HUES48 (cell line): ENCODE results near the gene SNRK.
"Not testable (repeated sequence)": the region's sequence is repeated elsewhere in the genome, so short reads cannot be mapped to it uniquely, and the experiment has no call there.

Experiments
- H3K27ac ChIP-seq: one replicate; pipeline ENCODE4 v1.7.0; 2013; ENCODE audit warnings: low read depth, low read length, inconsistent platforms
- H3K27me3 ChIP-seq: 2 replicates; pipeline ENCODE4 v1.6.1; 2013; ENCODE audit warnings: mild to moderate bottlenecking, low read length; ENCODE audit not compliant: control insufficient read depth, insufficient read depth
- H3K36me3 ChIP-seq: 2 replicates; pipeline ENCODE4 v1.6.1; 2013; ENCODE audit warnings: low read length; ENCODE audit not compliant: control insufficient read depth, insufficient read depth
- H3K4me1 ChIP-seq: 2 replicates; pipeline ENCODE4 v1.6.1; 2013; ENCODE audit warnings: mild to moderate bottlenecking, low read length; ENCODE audit not compliant: control insufficient read depth, insufficient read depth
- H3K4me3 ChIP-seq: 2 replicates; pipeline ENCODE4 v1.5.1; 2013; ENCODE audit warnings: mild to moderate bottlenecking, low read depth, low read length
- H3K9ac ChIP-seq: 2 replicates; pipeline ENCODE4 v1.6.1; 2013; ENCODE audit warnings: mild to moderate bottlenecking, low read depth, low read length, moderate library complexity
- H3K9me3 ChIP-seq: 2 replicates; pipeline ENCODE4 v1.6.1; 2013; ENCODE audit warnings: low read length; ENCODE audit not compliant: control insufficient read depth, insufficient read depth

The SNRK gene

DNA sequence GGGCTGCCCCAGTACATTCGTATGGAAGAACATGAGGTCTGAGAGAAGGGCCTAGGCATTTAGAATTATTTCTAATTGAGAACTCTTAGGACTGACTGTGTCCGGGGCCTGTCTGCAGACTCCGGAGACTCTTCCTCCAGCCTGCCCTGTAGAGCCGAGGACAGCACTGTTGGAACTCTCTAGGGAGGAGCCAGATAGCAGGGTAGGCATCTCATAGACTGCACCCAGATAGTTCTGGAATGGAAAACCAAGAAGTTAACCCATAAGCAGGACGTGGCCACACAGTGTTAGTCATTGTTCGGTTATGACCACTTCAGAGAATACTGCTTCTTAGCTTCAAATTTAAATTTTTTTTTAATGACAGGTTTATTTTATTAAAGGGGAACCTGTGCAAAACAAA, 59.5 kb downstream of the SNRK start:
- no peak overlapping the region for H3K27ac ChIP-seq
- H3K9me3 ChIP-seq = no peaks in the 10 kb centered on the region
- no peak overlapping the region for H3K9ac ChIP-seq
- peaks cover 32% of the 10 kb centered on the region for H3K4me1 ChIP-seq
- no peak overlapping the region for H3K4me3 ChIP-seq
- no peaks in the 10 kb centered on the region for H3K27me3 ChIP-seq
- H3K36me3 ChIP-seq = peaks cover 35% of the 10 kb centered on the region

GRCh38 chr3:43346978-43347749, 60.8 kb downstream of the SNRK start:
- Histone ChIP-seq H3K9ac (no peak overlapping the region), H3K27me3 (no peaks in the 10 kb centered on the region), H3K4me1 (peaks cover 29% of the 10 kb centered on the region), H3K4me3 (no peak overlapping the region), H3K27ac (no peak overlapping the region), H3K9me3 (no peaks in the 10 kb centered on the region), H3K36me3 (peaks cover 32% of the 10 kb centered on the region)

DNA sequence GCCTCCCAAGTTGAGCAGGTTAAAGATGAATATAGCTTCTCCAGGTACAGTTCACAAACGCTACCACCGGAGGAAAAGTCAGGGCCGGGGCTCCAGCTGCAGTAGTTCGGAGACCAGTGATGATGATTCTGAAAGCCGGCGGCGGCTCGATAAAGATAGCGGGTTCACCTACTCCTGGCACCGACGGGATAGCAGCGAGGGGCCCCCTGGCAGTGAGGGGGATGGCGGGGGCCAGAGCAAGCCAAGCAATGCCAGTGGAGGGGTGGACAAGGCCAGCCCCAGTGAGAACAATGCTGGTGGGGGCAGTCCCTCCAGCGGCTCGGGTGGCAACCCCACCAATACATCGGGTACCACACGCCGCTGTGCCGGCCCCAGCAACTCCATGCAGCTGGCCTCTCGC, 61.4 kb downstream of the SNRK start:
- Histone ChIP-seq H3K9me3 (no peaks in the 10 kb centered on the region), H3K4me3 (no peak overlapping the region), H3K4me1 (peaks cover 23% of the 10 kb centered on the region), H3K36me3 (peaks cover 28% of the 10 kb centered on the region), H3K27ac (no peak overlapping the region), H3K27me3 (no peaks in the 10 kb centered on the region), H3K9ac (no peak overlapping the region)

GRCh38 chr3:43348350-43348749, 62.0 kb downstream of the SNRK start:
- no peak overlapping the region for H3K9ac ChIP-seq
- peaks cover 28% of the 10 kb centered on the region for H3K36me3 ChIP-seq
- no peaks in the 10 kb centered on the region for H3K27me3 ChIP-seq

GRCh38 chr3:43348852-43349574, 62.7 kb downstream of the SNRK start:
- Histone ChIP-seq H3K9me3 (no peaks in the 10 kb centered on the region), H3K4me3 (no peak overlapping the region), H3K36me3 (peaks cover 28% of the 10 kb centered on the region), H3K9ac (no peak overlapping the region), H3K27ac (no peak overlapping the region), H3K27me3 (no peaks in the 10 kb centered on the region), H3K4me1 (peaks cover 10% of the 10 kb centered on the region)

More at GRCh38 chr3:43348350-43348749, 62.0 kb downstream of the SNRK start:
- H3K4me1 ChIP-seq = peaks cover 17% of the 10 kb centered on the region
- no peak overlapping the region for H3K4me3 ChIP-seq
- H3K27ac ChIP-seq = no peak overlapping the region
- H3K9me3 ChIP-seq = no peaks in the 10 kb centered on the region

DNA sequence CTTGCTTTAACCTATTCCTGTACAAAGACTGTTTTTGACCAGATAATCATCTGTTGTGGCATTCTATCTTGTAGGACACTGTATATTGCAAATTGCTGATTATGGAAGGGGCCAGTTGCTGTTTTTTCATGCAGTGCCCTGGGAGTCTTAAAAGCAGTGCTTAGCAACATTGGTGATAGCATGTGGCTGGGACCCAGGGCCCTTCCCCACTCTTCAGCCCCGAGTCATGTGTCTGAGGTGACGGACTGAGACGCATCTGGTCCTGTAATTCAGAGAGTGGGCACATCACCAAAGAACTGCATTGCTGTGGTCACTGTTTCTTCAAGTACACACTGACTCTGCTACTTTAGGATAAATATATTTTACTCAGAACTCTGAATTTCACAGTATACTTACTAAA, 63.4 kb downstream of the SNRK start:
- Histone ChIP-seq H3K36me3 (peaks cover 28% of the 10 kb centered on the region), H3K4me3 (no peak overlapping the region), H3K4me1 (peaks cover 4% of the 10 kb centered on the region), H3K27ac (no peak overlapping the region), H3K9ac (no peak overlapping the region), H3K27me3 (no peaks in the 10 kb centered on the region), H3K9me3 (no peaks in the 10 kb centered on the region)

- H3K27me3 ChIP-seq = no peaks in the 10 kb centered on the region
- peaks cover 9% of the 10 kb centered on the region for H3K36me3 ChIP-seq
- H3K27ac ChIP-seq = no peak overlapping the region
- no peaks in the 10 kb centered on the region for H3K4me1 ChIP-seq
- no peak overlapping the region for H3K9ac ChIP-seq
- no peaks in the 10 kb centered on the region for H3K9me3 ChIP-seq
- no peak overlapping the region for H3K4me3 ChIP-seq
Observed at GRCh38 chr3:43353393-43353792, 67.1 kb downstream of the SNRK start.

GRCh38 chr3:43353923-43354670, 67.8 kb downstream of the SNRK start:
- Histone ChIP-seq H3K9me3 (no peaks in the 10 kb centered on the region), H3K36me3 (peaks cover 2% of the 10 kb centered on the region; the same call in 1 of the 2 replicates), H3K27ac (no peak overlapping the region), H3K4me1 (no peaks in the 10 kb centered on the region), H3K4me3 (no peak overlapping the region), H3K9ac (no peak overlapping the region), H3K27me3 (no peaks in the 10 kb centered on the region)

DNA sequence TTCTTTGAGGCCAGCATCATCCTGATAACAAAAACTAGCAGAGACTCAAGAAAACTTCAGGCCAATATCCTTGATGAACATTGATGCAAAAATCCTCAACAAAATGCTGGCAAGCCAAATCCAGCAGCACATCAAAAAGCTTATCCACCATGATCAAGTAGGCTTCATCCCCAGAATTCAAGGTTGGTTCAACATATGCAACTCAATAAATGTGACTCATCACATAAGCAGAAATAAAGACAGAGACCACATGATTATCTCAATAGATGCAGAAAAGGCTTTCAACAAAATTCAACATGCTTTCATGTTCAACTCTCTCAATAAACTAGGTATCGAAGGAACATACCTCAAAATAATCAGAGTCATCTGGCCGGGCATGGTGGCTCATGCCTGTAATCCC, 69.7 kb downstream of the SNRK start:
- H3K9me3 ChIP-seq, H3K36me3 ChIP-seq, H3K4me1 ChIP-seq, H3K9ac ChIP-seq, H3K27ac ChIP-seq, H3K27me3 ChIP-seq, H3K4me3 ChIP-seq: not testable (repeated sequence)

GRCh38 chr3:43361077-43361476, 74.7 kb downstream of the SNRK start:
- Histone ChIP-seq H3K9ac (no peak overlapping the region), H3K36me3 (peaks cover 6% of the 10 kb centered on the region), H3K4me1 (peaks cover 15% of the 10 kb centered on the region), H3K27ac (peak overlapping the region; percentile 57), H3K4me3 (no peak overlapping the region), H3K27me3 (no peaks in the 10 kb centered on the region), H3K9me3 (no peaks in the 10 kb centered on the region)

DNA sequence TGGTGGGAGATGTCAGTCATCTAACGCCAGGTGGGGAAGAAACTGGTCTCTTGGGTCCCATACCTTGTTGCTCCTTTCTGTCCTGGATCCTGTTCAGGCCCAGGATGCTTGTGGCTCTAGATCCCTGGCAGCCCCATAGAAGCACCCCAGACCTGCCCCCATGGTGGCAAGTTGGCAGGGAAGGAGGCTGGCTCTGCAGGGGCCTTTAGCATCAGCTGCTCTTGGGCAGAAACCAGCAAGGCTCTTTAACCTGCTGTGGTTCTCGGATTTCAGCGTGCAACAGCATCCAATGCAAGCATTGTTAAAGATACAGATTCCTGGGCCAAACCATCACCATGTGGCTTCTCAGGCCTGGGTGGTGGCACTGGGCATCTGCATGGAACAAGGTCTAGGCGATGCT, 75.8 kb downstream of the SNRK start:
- Histone ChIP-seq H3K27ac (no peak overlapping the region), H3K36me3 (peaks cover 10% of the 10 kb centered on the region), H3K27me3 (no peaks in the 10 kb centered on the region), H3K4me3 (no peak overlapping the region), H3K9me3 (no peaks in the 10 kb centered on the region), H3K4me1 (peaks cover 15% of the 10 kb centered on the region), H3K9ac (no peak overlapping the region)
